Activated CD8-positive, alpha-beta T cell treated with anti-CD3 and anti-CD28 coated beads for 36 hours (primary cell): Measurements from ENCODE around the gene AQP1. TPM values are rescaled to one million over a fixed set of nuclear protein-coding genes. Genes with fewer than 3 reads are reported as not detected.

Experiments
- ATAC-seq: fragments of 200-7000 bp; cut with Tn5 transposase; one replicate; pipeline ENCODE4 v1.10.0; 2021; ENCODE audit warnings: mild to moderate bottlenecking, moderate library complexity
- CTCF ChIA-PET: fragments of 350-600 bp; sonication (Branson Sonifier 250); formaldehyde crosslinking; loops from one replicate; lab custom pipeline; 2021; ENCODE audit warnings: antibody characterized with exemption; lab: Charles Lee
- POLR2A ChIA-PET: fragments of 350-600 bp; sonication (Branson Sonifier 250); formaldehyde crosslinking; loops from one replicate; lab custom pipeline; 2021; ENCODE audit warnings: antibody characterized with exemption; lab: Charles Lee
- DNase-seq: peaks from one replicate; pipeline ENCODE4 v3.0.0-alpha.2; 2020
- H3K27ac Mint-ChIP-seq: one replicate; pipeline ENCODE4 v1.8.0; 2021; ENCODE audit warnings: mild to moderate bottlenecking, mixed read lengths
- H3K27me3 Mint-ChIP-seq: one replicate; pipeline ENCODE4 v1.8.0; 2021; ENCODE audit warnings: mixed read lengths
- H3K36me3 Mint-ChIP-seq: one replicate; pipeline ENCODE4 v1.8.0; 2021; ENCODE audit warnings: low read depth, mixed read lengths
- H3K4me1 Mint-ChIP-seq: one replicate; pipeline ENCODE4 v1.8.0; 2021; ENCODE audit warnings: low read depth, mixed read lengths
- H3K4me3 Mint-ChIP-seq: one replicate; pipeline ENCODE4 v1.8.0; 2021; ENCODE audit warnings: mild to moderate bottlenecking, moderate library complexity, mixed read lengths
- H3K9me3 Mint-ChIP-seq: one replicate; pipeline ENCODE4 v1.8.0; 2021; ENCODE audit warnings: mixed read lengths
- CTCF ChIP-seq: fragments of 200-600 bp; IDR thresholded peaks from one replicate; pipeline ENCODE4 v1.8.0; 2022; ENCODE audit warnings: antibody characterized with exemption, mild to moderate bottlenecking
- intact Hi-C: fragments of 100-400 bp; cut with micrococcal nuclease; formaldehyde crosslinking; loops from one replicate; pipeline ENCODE4 v1.10.0; 2022
- total RNA-seq, 2 experiments: library from RNA; stranded (reverse); gene quantifications; one replicate each; pipeline ENCODE4 v1.2.3, GENCODE V29; 2021

The AQP1 gene
- total RNA-seq, 2 experiments from 2014 or later: 0.22 to 0.27 TPM

DNA sequence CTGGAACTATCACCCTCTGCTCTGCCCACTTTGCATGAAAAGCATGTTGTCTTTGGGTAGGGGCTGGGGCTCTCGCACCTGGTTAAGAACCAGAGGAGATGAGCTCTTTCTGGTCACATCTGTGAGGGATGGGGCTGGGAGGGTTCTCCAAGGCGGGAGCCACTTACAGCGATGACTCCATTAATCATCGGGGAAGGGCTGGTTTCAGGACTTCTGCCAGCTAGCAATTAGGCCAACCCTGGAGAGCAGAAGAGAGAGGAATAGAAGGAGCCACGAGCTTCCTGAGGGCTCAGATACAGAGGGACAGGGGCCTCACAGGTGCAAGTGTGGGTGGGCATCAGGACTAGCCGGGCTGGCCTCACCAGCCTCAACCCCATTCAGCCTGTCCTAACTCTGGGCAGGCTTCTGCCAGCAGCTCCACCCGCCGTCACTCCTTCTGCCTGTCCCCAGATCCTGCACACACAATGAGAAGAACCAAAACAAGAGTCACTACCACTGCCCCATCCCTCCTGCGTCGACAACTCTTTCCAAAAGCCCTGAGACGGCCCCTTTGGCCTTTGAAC is 8.4 kb downstream of the AQP1 start:
- TF ChIP-seq CTCF: no peak
- Mint-ChIP-seq H3K27me3 (no peaks in the 10 kb centered on the region), H3K9me3 (no peaks in the 10 kb centered on the region), H3K27ac (no peak overlapping the region), H3K4me3 (no peak overlapping the region), H3K4me1 (no peaks in the 10 kb centered on the region), H3K36me3 (no peaks in the 10 kb centered on the region)
- DNase-seq (no peak), ATAC-seq (no peak)
- ChIA-PET CTCF (interaction anchor here (1.2 kb wide), 1 partner anchor 18 kb away, joined by 5 read pairs; no protein-coding TSS in a partner anchor), POLR2A (no interaction called here)
- intact Hi-C loops: no loop called here

DNA sequence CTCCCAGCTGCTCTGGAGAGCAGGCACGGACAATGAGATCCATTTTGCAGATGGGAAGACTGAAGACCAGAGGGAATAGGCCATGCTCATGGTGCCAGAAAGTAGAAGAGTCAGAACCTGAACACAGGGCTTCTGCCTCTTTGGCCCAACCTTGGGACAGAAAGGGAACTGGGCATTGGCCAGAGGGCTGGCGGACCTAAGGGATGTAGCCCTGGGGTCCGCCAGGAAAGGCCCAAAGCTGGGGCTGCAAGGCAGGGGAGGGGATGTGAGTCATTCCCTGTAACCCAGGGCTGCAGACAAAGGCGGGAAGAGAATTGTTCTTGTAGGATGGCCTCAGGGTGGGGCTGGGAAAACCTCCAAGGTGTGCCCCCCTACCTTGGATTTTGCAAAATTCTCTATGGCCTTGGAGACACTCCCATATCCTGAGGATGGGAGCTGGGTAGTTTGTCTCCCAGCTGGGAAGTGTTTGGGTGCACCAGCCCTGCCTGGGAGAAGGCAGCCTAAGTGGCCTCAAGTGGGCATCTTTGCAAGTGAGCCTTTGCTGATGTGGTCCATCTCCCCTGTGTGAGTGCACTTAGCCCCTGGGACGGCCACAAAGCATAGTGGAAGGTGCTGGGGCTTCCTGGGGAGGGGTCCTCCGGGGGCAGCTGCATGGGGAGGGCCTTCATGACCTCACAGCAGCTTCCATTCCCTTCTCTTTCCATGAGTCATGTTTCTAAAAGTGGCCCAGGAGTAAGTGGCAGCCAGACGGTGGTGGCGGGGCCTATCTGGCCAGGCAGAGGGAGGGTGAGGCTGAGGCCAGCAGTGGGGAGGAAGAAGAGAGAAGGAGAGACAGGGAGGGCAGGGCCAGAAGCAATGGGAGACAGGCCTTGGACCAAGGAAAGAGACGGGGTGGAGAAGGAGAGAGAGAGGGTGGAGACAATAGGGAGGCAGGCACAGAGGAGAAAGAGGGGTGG is 9.2 kb downstream of the AQP1 start:
- CTCF ChIA-PET: interaction anchor here (1.2 kb wide), 1 partner anchor 17 kb away, joined by 5 read pairs; no protein-coding TSS in a partner anchor
- Mint-ChIP-seq H3K36me3 (no peaks in the 10 kb centered on the region), H3K27me3 (no peaks in the 10 kb centered on the region)

GRCh38 chr7:30921540-30922401 is 10.1 kb downstream of the AQP1 start:
- intact Hi-C loops: no loop called here
- ATAC-seq (no peak), DNase-seq (no peak)
- H3K27me3 Mint-ChIP-seq: no peaks in the 10 kb centered on the region
- no peak overlapping the region for H3K27ac Mint-ChIP-seq
- POLR2A ChIA-PET: no interaction called here
- peaks cover 1% of the 10 kb centered on the region for H3K9me3 Mint-ChIP-seq
- H3K4me1 Mint-ChIP-seq: no peaks in the 10 kb centered on the region
- H3K36me3 Mint-ChIP-seq: no peaks in the 10 kb centered on the region
- no peak for TF ChIP-seq CTCF
- no peak overlapping the region for H3K4me3 Mint-ChIP-seq
- CTCF ChIA-PET: interaction anchor here (0.6 to 1.2 kb wide), 2 partner anchors 14 to 62 kb away, joined by 3 to 7 read pairs; no protein-coding TSS in a partner anchor

More for the DNA sequence above, 9.2 kb downstream of the AQP1 start:
- Mint-ChIP-seq H3K27ac (no peak overlapping the region), H3K4me3 (no peak overlapping the region), H3K4me1 (no peaks in the 10 kb centered on the region), H3K9me3 (no peaks in the 10 kb centered on the region)
- intact Hi-C loops: no loop called here
- DNase-seq (no peak), ATAC-seq (no peak)
- no peak for TF ChIP-seq CTCF
- POLR2A ChIA-PET: no interaction called here

DNA sequence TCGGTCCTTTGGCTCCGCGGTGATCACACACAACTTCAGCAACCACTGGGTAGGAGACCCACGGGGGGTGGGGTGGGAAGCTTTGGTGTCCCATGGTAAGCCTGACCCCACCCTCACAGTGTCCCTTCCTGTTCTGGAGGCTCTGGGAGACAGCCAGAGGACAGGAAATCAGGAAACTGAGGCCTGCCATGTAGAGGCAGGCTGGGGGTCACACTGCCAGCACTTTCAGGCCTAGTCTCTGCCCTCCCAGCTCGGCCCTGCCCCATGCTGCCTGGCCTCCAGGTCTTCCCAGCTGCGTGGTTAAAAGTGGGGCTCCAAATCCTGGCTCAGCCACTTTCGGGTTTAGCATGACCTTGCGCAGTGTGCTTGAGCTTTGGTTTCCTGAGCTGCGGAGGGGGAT is 10.9 kb downstream of the AQP1 start:
- H3K4me1 Mint-ChIP-seq: no peaks in the 10 kb centered on the region
- no peak for TF ChIP-seq CTCF
- no peaks in the 10 kb centered on the region for H3K36me3 Mint-ChIP-seq
- H3K9me3 Mint-ChIP-seq: peaks cover 3% of the 10 kb centered on the region
- POLR2A ChIA-PET: no interaction called here
- intact Hi-C loops: no loop called here
- ATAC-seq (no peak), DNase-seq (no peak)
- CTCF ChIA-PET: interaction anchor here (1.2 kb wide), 1 partner anchor 61 kb away, joined by 7 read pairs; no protein-coding TSS in a partner anchor
- H3K27me3 Mint-ChIP-seq: no peaks in the 10 kb centered on the region
- H3K4me3 Mint-ChIP-seq: no peak overlapping the region
- H3K27ac Mint-ChIP-seq: no peak overlapping the region
